Umbilical cord (tissue), 2 donors: ENCODE data around the gene CD59. TPM values are rescaled to one million over a fixed set of nuclear protein-coding genes. Genes with fewer than 3 reads are reported as not detected.
"Not testable (repeated sequence)": the region's sequence is repeated elsewhere in the genome, so short reads cannot be mapped to it uniquely, and the experiment has no call there.

ENCODE experiments used
- DNase-seq: peaks from one replicate; pipeline ENCODE4 v3.0.0-alpha.2; 2015; ENCODE audit warnings: low spot score
- total RNA-seq: library from RNA; depleted of rRNA; stranded (reverse); fragments of >200 nt; gene quantifications from one replicate; pipeline ENCODE4 v1.2.3, GENCODE V29; 2014; ENCODE audit warnings: low replicate concordance; ENCODE audit not compliant: insufficient read depth

CD59 gene
- total RNA-seq, 1 donor from 2014 or later = 67.9 TPM

- no peak for DNase-seq
These were observed 67.8 kb downstream of the CD59 start for GRCh38 chr11:33668468-33668825.

- DNase-seq = no peak
These were observed 68.3 kb downstream of the CD59 start for GRCh38 chr11:33667819-33668467.

GRCh38 chr11:33665350-33666106 is 70.7 kb downstream of the CD59 start:
- DNase-seq = no peak

GRCh38 chr11:33664827-33665226 is 71.4 kb downstream of the CD59 start:
- DNase-seq = no peak

- DNase-seq = no peak
These were observed 72.1 kb downstream of the CD59 start for GRCh38 chr11:33664166-33664565.

- no peak for DNase-seq
These were observed 73.1 kb downstream of the CD59 start for GRCh38 chr11:33663121-33663520.

- DNase-seq = not testable (repeated sequence)
These were observed 74.7 kb downstream of the CD59 start for GRCh38 chr11:33661526-33661925.

- DNase-seq = no peak
These were observed 75.3 kb downstream of the CD59 start for GRCh38 chr11:33660962-33661361.

- no peak for DNase-seq
These were observed 76.7 kb downstream of the CD59 start for GRCh38 chr11:33659370-33660139.

GRCh38 chr11:33658195-33658900 is 77.9 kb downstream of the CD59 start:
- DNase-seq = no peak

- DNase-seq = no peak
These were observed 78.5 kb downstream of the CD59 start for GRCh38 chr11:33657757-33658156.

- no peak for DNase-seq
These were observed 79.5 kb downstream of the CD59 start for GRCh38 chr11:33656768-33657167.

- DNase-seq = no peak
These were observed 80.2 kb downstream of the CD59 start for GRCh38 chr11:33655842-33656600.

GRCh38 chr11:33654594-33654993 is 81.6 kb downstream of the CD59 start:
- DNase-seq = no peak

Other genes with a start within 250 kb of the CD59 start
- 2.2 TPM for gene C11orf91, start 35.6 kb downstream of the CD59 start, total RNA-seq
- gene FBXO3, start 38.1 kb upstream of the CD59 start, total RNA-seq = 61.6 TPM
- 10.8 TPM for gene LMO2, start 155.7 kb upstream of the CD59 start, total RNA-seq